HepG2 (cell line): ENCODE measurements around the gene LINS1. TPM values are rescaled to one million over a fixed set of nuclear protein-coding genes. Genes with fewer than 3 reads are reported as not detected.

Experiments used
- DR1 ChIP-seq: sonication (generic); formaldehyde crosslinking; IDR thresholded peaks from 2 replicates; pipeline ENCODE4 v1.8.0; 2021; ENCODE audit warnings: mild to moderate bottlenecking, missing genetic modification reagents, inconsistent platforms
- HMGA1 ChIP-seq: sonication (generic); formaldehyde crosslinking; conservative IDR thresholded peaks from 2 replicates; pipeline ENCODE4 v1.4.0; 2020; ENCODE audit warnings: missing genetic modification reagents
- HOXA3 ChIP-seq: sonication (generic); formaldehyde crosslinking; IDR thresholded peaks from 2 replicates; pipeline ENCODE4 v1.5.0; 2020; ENCODE audit warnings: missing genetic modification reagents
- KAT8 ChIP-seq: IDR thresholded peaks from 2 replicates; pipeline ENCODE4 v1.6.1; 2016; ENCODE audit warnings: missing genetic modification reagents, missing compliant biosample characterization
- KIAA2018 ChIP-seq: sonication (generic); formaldehyde crosslinking; IDR thresholded peaks from 2 replicates; pipeline ENCODE4 v1.5.0; 2020; ENCODE audit warnings: mild to moderate bottlenecking, missing genetic modification reagents, borderline replicate concordance
- MAFF ChIP-seq: IDR thresholded peaks from 2 replicates; pipeline ENCODE4 v1.6.1; 2011; ENCODE audit warnings: low read depth, low read length, improper control_type of control experiment
- SMC3 ChIP-seq: IDR thresholded peaks from 2 replicates; pipeline ENCODE4 v1.6.1; 2011; ENCODE audit warnings: low read length, improper control_type of control experiment
- ZNF142 ChIP-seq: sonication (generic); formaldehyde crosslinking; IDR thresholded peaks from 2 replicates; pipeline ENCODE4 v1.4.0; 2020; ENCODE audit warnings: missing genetic modification reagents
- ZNF615 ChIP-seq: sonication (generic); formaldehyde crosslinking; IDR thresholded peaks from 2 replicates; pipeline ENCODE4 v1.5.0; 2020; ENCODE audit warnings: mild to moderate bottlenecking, missing genetic modification reagents, borderline replicate concordance
- polyA plus RNA-seq, 8 experiments: library from polyadenylated mRNA; depleted of rRNA in 3 of 8; stranded (reverse) in 7 of 8; unstranded in 1 of 8; fragments of >200 nt; fragmentation: Illumina TruSeq in 4 of 8; extraction: Trizol in 4 of 8; gene quantifications; 2 replicates each; pipeline versions ENCODE4 v1.2.1 to v1.2.3, GENCODE V29; 2011 to 2016; ENCODE audit warnings: low read depth in 4 of 8, missing spikeins in 1 of 8, mixed read lengths in 1 of 8; ENCODE audit not compliant: insufficient read depth in 1 of 8
- total RNA-seq, 5 experiments: library from RNA; depleted of rRNA; stranded (reverse); fragments of >200 nt; fragmentation: Illumina TruSeq; extraction: Trizol; gene quantifications; 2 replicates each; pipeline ENCODE4 v1.2.3, GENCODE V29; 2016; ENCODE audit warnings: low read depth in 1 of 5
- TF ChIP-seq, protein P1 (sequence below): sonication (generic); formaldehyde crosslinking; IDR thresholded peaks from 2 replicates; pipeline ENCODE4 v1.4.0; 2020; ENCODE audit warnings: low read depth, missing genetic modification reagents

Gene LINS1
- total and polyA plus RNA-seq, 2 of the 13 experiments (the other 11 are each of a cell fraction or from before 2014, with no cell fraction given), result 9.8 to 10.4 TPM

GRCh38 chr15:100602064-100602822 is at the start of gene LINS1, which contains the start of gene ASB7 (continued):
- TF ChIP-seq ZNF142 (CRISPR knock-in tag) (no peak), HOXA3 (CRISPR knock-in tag) (no peak; the same call in none of the 2 replicates), DR1 (CRISPR knock-in tag) (peak; percentile 17; the same call in 1 of the 2 replicates), SMC3 (no peak), KAT8 (CRISPR knock-in tag) (peak; percentile 87; the same call in 1 of the 2 replicates), MAFF (0 out of 2 replicates have a peak, but pooled peaks have one; percentile 21), ZNF615 (CRISPR knock-in tag) (0 out of 2 replicates have a peak, but pooled peaks have one; percentile 8), KIAA2018 (no peak), HMGA1 (CRISPR knock-in tag) (no peak)
- TF ChIP-seq, protein P1, sequence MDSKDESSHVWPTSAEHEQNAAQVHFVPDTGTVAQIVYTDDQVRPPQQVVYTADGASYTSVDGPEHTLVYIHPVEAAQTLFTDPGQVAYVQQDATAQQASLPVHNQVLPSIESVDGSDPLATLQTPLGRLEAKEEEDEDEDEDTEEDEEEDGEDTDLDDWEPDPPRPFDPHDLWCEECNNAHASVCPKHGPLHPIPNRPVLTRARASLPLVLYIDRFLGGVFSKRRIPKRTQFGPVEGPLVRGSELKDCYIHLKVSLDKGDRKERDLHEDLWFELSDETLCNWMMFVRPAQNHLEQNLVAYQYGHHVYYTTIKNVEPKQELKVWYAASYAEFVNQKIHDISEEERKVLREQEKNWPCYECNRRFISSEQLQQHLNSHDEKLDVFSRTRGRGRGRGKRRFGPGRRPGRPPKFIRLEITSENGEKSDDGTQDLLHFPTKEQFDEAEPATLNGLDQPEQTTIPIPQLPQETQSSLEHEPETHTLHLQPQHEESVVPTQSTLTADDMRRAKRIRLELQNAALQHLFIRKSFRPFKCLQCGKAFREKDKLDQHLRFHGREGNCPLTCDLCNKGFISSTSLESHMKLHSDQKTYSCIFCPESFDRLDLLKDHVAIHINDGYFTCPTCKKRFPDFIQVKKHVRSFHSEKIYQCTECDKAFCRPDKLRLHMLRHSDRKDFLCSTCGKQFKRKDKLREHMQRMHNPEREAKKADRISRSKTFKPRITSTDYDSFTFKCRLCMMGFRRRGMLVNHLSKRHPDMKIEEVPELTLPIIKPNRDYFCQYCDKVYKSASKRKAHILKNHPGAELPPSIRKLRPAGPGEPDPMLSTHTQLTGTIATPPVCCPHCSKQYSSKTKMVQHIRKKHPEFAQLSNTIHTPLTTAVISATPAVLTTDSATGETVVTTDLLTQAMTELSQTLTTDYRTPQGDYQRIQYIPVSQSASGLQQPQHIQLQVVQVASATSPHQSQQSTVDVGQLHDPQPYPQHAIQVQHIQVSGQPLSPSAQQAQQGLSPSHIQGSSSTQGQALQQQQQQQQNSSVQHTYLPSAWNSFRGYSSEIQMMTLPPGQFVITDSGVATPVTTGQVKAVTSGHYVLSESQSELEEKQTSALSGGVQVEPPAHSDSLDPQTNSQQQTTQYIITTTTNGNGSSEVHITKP, result peak; percentile 48; the same call in 1 of the 2 replicates
